Tibial artery (tissue), 4 donors: Measurements from ENCODE around the gene GJB2.

Experiments used
- DNase-seq, 2 donors: peaks; one replicate each; pipeline ENCODE4 v3.0.0-alpha.2; 2019
- H3K27ac ChIP-seq, 2 donors: fragments of 200-600 bp; sonication (generic) in 1 of 2; 1 replicate in 1 of 2; 2 replicates in 1 of 2; pipeline ENCODE4 v1.5.1; 2018 to 2019; ENCODE audit warnings: mild to moderate bottlenecking in 1 of 2
- H3K27me3 ChIP-seq, 2 donors: fragments of 200-600 bp; sonication (generic) in 1 of 2; one replicate each; pipeline versions ENCODE4 v1.5.1 to v1.6.0; 2016 to 2019
- H3K36me3 ChIP-seq, 3 donors: fragments of 200-600 bp; sonication (generic) in 2 of 3; one replicate each; pipeline ENCODE4 v1.5.1; 2016 to 2019; ENCODE audit warnings: mild to moderate bottlenecking in 2 of 3
- H3K4me1 ChIP-seq, 4 donors: fragments of 200-600 bp; sonication (generic) in 2 of 4; 1 replicate in 3 of 4; 2 replicates in 1 of 4; pipeline ENCODE4 v1.5.1; 2016 to 2019
- H3K4me3 ChIP-seq, 2 donors: fragments of 200-600 bp; sonication (generic) in 1 of 2; 1 replicate in 1 of 2; 2 replicates in 1 of 2; pipeline ENCODE4 v1.5.1; 2018 to 2019; ENCODE audit warnings: mild to moderate bottlenecking in 2 of 2
- H3K9me3 ChIP-seq, 3 donors: fragments of 200-600 bp; sonication (generic) in 1 of 3; one replicate each; pipeline ENCODE4 v1.5.1; 2016 to 2019
- CTCF ChIP-seq, 2 experiments: fragments of 200-600 bp in 1 of 2; fragments of 450-650 bp in 1 of 2; IDR thresholded peaks; one replicate each; pipeline ENCODE4 v1.5.1; 2017 to 2019; ENCODE audit warnings: antibody characterized with exemption in 2 of 2, mild to moderate bottlenecking in 1 of 2, moderate library complexity in 1 of 2
- intact Hi-C: fragments of 100-400 bp; cut with DNase I; formaldehyde crosslinking; loops from one replicate; pipeline ENCODE4 v1.15.0; 2023; ENCODE audit warnings: low total_unique reads

The GJB2 gene

GRCh38 chr13:20148501-20149183 is 44.1 kb downstream of the GJB2 start:
- Histone ChIP-seq H3K9me3 (no peaks in the 10 kb centered on the region), H3K27ac (no peak overlapping the region), H3K4me3 (no peak overlapping the region), H3K36me3 (no peaks in the 10 kb centered on the region), H3K4me1 (no peaks in the 10 kb centered on the region), H3K27me3 (peaks cover 0 to 61% of the 10 kb centered on the region in 2 donors)
- intact Hi-C loops, result no loop called here
- no peak for DNase-seq
- no peak for TF ChIP-seq CTCF (IDR thresholded peaks at IDR 0.05)

GRCh38 chr13:20146381-20146780 is 46.4 kb downstream of the GJB2 start:
- Histone ChIP-seq H3K36me3 (no peaks in the 10 kb centered on the region), H3K4me3 (no peak overlapping the region), H3K9me3 (no peaks in the 10 kb centered on the region), H3K4me1 (peaks cover 0 to 8% (median 6%) of the 10 kb centered on the region in 4 donors), H3K27me3 (peaks cover 0 to 68% of the 10 kb centered on the region in 2 donors), H3K27ac (no peak overlapping the region)
- intact Hi-C loops, result no loop called here
- DNase-seq, result no peak
- no peak for TF ChIP-seq CTCF (IDR thresholded peaks at IDR 0.05)

- TF ChIP-seq CTCF (IDR thresholded peaks at IDR 0.05), result no peak
- Histone ChIP-seq H3K27me3 (peaks cover 0 to 62% of the 10 kb centered on the region in 2 donors), H3K4me3 (no peak overlapping the region), H3K4me1 (peaks cover 0 to 8% (median 6%) of the 10 kb centered on the region in 4 donors), H3K9me3 (no peaks in the 10 kb centered on the region), H3K36me3 (no peaks in the 10 kb centered on the region), H3K27ac (no peak overlapping the region)
- intact Hi-C loops, result no loop called here
- DNase-seq, result no peak
Measured at GRCh38 chr13:20145521-20145920, 47.2 kb downstream of the GJB2 start.

GRCh38 chr13:20144141-20144850 is 48.4 kb downstream of the GJB2 start:
- no peak for DNase-seq
- H3K27ac ChIP-seq, result no peak overlapping the region
- no peaks in the 10 kb centered on the region for H3K36me3 ChIP-seq
- H3K4me3 ChIP-seq, result no peak overlapping the region
- H3K9me3 ChIP-seq, result no peaks in the 10 kb centered on the region
- H3K27me3 ChIP-seq, result peaks cover 0 to 58% of the 10 kb centered on the region in 2 donors
- peaks cover 0 to 8% (median 6%) of the 10 kb centered on the region in 4 donors for H3K4me1 ChIP-seq
- intact Hi-C loops, result no loop called here
- no peak for TF ChIP-seq CTCF (IDR thresholded peaks at IDR 0.05)

GRCh38 chr13:20142927-20143480 is 49.7 kb downstream of the GJB2 start:
- H3K4me1 ChIP-seq, result peaks cover 0 to 8% (median 6%) of the 10 kb centered on the region in 4 donors
- no peak for TF ChIP-seq CTCF (IDR thresholded peaks at IDR 0.05)
- intact Hi-C loops, result no loop called here
- no peak overlapping the region for H3K27ac ChIP-seq
- no peak overlapping the region for H3K4me3 ChIP-seq
- no peaks in the 10 kb centered on the region for H3K36me3 ChIP-seq
- no peaks in the 10 kb centered on the region for H3K9me3 ChIP-seq
- no peak for DNase-seq
- H3K27me3 ChIP-seq, result peaks cover 0 to 56% of the 10 kb centered on the region in 2 donors
